KMS-11 (cell line): ENCODE measurements around the gene SORCS1.
"Not testable (repeated sequence)": the region's sequence is repeated elsewhere in the genome, so short reads cannot be mapped to it uniquely, and the experiment has no call there.

ENCODE experiments used
- H2AFZ ChIP-seq: fragments of 200-600 bp; sonication (generic); 2 replicates; pipeline ENCODE4 v1.6.1; 2016; ENCODE audit warnings: antibody characterized with exemption, mixed run types, low read depth
- H3K27ac ChIP-seq: fragments of 200-600 bp; sonication (generic); 2 replicates; pipeline ENCODE4 v1.6.1; 2016; ENCODE audit warnings: mild to moderate bottlenecking, mixed run types
- H3K27me3 ChIP-seq: fragments of 200-600 bp; sonication (generic); 2 replicates; pipeline ENCODE4 v1.6.1; 2017; ENCODE audit warnings: mild to moderate bottlenecking, low read depth, mixed run types, moderate library complexity; ENCODE audit not compliant: insufficient read depth
- H3K36me3 ChIP-seq: fragments of 200-600 bp; sonication (generic); 2 replicates; pipeline ENCODE4 v1.6.1; 2017; ENCODE audit warnings: mild to moderate bottlenecking, mixed run types; ENCODE audit not compliant: insufficient read depth
- H3K4me1 ChIP-seq: fragments of 200-600 bp; sonication (generic); 2 replicates; pipeline ENCODE4 v1.6.1; 2016; ENCODE audit warnings: mild to moderate bottlenecking, low read depth, mixed run types; ENCODE audit not compliant: poor library complexity, severe bottlenecking
- H3K4me2 ChIP-seq: fragments of 200-600 bp; sonication (generic); 2 replicates; pipeline ENCODE4 v1.7.0; 2016; ENCODE audit warnings: mild to moderate bottlenecking, mixed run types
- H3K4me3 ChIP-seq: fragments of 200-600 bp; sonication (generic); IDR thresholded peaks from 2 replicates; pipeline ENCODE4 v1.6.1; 2017; ENCODE audit warnings: low read depth, low read length, mixed read lengths; ENCODE audit not compliant: insufficient read depth
- H3K79me2 ChIP-seq: fragments of 200-600 bp; sonication (generic); 2 replicates; pipeline ENCODE4 v1.6.1; 2016; ENCODE audit warnings: low read depth, mixed run types; ENCODE audit not compliant: insufficient read depth
- H3K9ac ChIP-seq: fragments of 200-600 bp; sonication (generic); 2 replicates; pipeline ENCODE4 v1.6.1; 2016; ENCODE audit warnings: mild to moderate bottlenecking, mixed run types
- H4K20me1 ChIP-seq: fragments of 200-600 bp; sonication (generic); 2 replicates; pipeline ENCODE4 v1.6.1; 2016; ENCODE audit warnings: mild to moderate bottlenecking, mixed run types; ENCODE audit not compliant: insufficient read depth
- TF ChIP-seq, protein P1 (sequence below): fragments of 200-600 bp; sonication (generic); conservative IDR thresholded peaks from 2 replicates; pipeline ENCODE4 v1.6.1; 2017; ENCODE audit warnings: low read depth, mild to moderate bottlenecking, antibody characterized with exemption, low read length, moderate library complexity, mixed read lengths

The SORCS1 gene

DNA sequence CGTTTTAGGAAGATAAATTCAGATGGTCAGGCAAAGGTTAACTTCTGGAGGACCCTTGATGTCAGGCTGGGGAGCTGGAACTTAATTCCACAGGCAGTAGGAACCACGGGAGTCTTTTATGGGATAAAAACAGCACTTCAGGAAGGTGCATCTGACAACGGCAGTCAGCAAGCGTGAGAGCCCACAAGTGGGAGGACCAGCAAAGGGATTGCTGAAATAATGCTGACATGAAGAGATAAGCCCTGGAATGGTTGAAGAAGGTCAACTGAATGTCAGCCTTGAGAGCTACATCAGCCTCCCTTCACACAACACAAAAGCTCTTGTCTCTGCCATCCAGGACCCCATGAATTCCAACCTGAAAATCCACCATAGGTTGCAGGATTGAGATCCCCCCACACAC is 138.8 kb downstream of the SORCS1 start:
- Histone ChIP-seq H3K4me1 (no peaks in the 10 kb centered on the region), H3K27ac (no peak overlapping the region), H2AFZ (no peak overlapping the region), H3K36me3 (no peaks in the 10 kb centered on the region), H3K9ac (no peak overlapping the region), H4K20me1 (no peaks in the 10 kb centered on the region), H3K4me2 (no peak overlapping the region), H3K27me3 (no peaks in the 10 kb centered on the region), H3K4me3 (no peak overlapping the region), H3K79me2 (no peaks in the 10 kb centered on the region)
- TF ChIP-seq, protein P1, sequence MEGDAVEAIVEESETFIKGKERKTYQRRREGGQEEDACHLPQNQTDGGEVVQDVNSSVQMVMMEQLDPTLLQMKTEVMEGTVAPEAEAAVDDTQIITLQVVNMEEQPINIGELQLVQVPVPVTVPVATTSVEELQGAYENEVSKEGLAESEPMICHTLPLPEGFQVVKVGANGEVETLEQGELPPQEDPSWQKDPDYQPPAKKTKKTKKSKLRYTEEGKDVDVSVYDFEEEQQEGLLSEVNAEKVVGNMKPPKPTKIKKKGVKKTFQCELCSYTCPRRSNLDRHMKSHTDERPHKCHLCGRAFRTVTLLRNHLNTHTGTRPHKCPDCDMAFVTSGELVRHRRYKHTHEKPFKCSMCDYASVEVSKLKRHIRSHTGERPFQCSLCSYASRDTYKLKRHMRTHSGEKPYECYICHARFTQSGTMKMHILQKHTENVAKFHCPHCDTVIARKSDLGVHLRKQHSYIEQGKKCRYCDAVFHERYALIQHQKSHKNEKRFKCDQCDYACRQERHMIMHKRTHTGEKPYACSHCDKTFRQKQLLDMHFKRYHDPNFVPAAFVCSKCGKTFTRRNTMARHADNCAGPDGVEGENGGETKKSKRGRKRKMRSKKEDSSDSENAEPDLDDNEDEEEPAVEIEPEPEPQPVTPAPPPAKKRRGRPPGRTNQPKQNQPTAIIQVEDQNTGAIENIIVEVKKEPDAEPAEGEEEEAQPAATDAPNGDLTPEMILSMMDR: no peak

DNA sequence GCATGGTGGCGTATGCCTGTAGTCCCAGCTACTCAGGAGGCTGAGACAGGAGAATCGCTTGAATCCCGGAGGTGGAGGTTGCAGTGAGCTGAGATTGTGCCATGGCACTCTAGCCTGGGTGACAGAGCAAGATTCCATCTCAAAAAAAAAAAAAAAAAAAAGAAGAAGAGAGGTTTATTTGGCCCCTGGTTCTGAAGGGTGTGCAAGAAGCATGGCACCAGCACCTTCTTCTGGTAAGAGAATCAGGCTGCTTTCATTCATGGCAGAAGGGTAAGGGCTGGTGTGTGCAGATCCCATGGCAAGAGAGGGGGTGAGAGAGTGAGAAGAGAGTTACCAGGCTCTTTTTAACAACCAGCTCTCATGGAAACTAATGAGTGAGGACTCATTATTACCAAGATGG is 140.5 kb downstream of the SORCS1 start:
- H3K36me3 ChIP-seq, H2AFZ ChIP-seq, H3K27ac ChIP-seq, H3K4me1 ChIP-seq, H3K4me2 ChIP-seq, H3K9ac ChIP-seq, H3K4me3 ChIP-seq, H3K27me3 ChIP-seq, H4K20me1 ChIP-seq, H3K79me2 ChIP-seq: not testable (repeated sequence)

DNA sequence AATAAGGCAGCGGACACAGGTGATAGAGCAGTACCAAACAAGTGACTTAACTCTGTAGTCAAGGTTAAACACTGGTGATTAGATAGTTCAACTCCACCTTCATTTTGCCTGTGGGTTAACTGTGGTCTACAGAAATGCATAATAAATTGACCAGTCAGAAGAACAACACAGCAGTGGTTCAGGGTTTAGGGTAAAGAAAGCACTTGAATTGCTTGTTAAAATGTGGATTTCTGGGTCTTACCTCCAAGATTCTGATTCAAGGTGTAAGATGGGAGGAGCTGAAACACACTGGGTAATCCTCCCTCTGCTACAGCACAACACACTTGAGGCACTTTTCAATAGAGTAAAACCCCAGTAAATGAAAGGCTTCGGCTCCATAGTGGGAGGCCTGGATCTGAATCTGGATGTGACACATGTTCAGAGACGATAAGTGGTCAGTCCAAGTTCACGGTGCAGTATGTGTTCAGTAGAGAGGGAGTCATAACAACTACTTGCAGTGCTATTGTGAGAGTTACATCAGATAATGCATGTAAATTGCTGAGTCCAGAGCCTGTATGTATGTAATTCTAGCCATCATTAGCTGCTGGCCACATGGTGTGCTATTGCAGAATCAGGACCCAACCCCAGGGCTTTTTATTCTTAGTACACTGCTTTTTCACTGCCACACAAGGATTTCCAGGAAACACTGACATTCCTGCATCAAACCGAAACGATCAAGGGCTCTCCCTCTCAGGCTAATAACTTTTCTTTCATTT is 141.7 kb downstream of the SORCS1 start:
- no peak overlapping the region for H3K27ac ChIP-seq
- no peak overlapping the region for H3K4me3 ChIP-seq
- no peaks in the 10 kb centered on the region for H4K20me1 ChIP-seq
- no peaks in the 10 kb centered on the region for H3K79me2 ChIP-seq
- H3K27me3 ChIP-seq: no peaks in the 10 kb centered on the region
- no peak overlapping the region for H2AFZ ChIP-seq
- no peaks in the 10 kb centered on the region for H3K4me1 ChIP-seq
- no peak overlapping the region for H3K4me2 ChIP-seq
- TF ChIP-seq, protein P1: no peak
- H3K36me3 ChIP-seq: no peaks in the 10 kb centered on the region
- no peak overlapping the region for H3K9ac ChIP-seq

DNA sequence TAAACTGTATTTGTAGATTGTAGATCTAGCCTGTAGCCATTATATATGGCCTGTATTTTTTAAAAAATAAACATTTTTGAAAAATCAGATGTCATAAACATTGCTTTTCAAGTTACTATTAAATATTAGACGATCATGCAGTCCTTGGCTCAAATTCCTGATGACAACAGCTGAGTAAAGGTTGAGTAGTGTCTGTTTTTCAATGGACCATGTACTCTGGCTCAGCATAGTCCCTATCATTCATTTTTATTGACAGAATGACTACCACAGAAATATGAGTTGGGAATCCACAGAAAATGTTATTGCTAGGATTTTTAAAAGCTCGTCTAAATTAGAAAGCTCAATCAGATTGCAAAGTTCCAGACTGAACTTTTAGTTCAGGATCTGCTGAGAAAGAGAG is 145.4 kb downstream of the SORCS1 start:
- H3K27ac ChIP-seq: no peak overlapping the region
- no peaks in the 10 kb centered on the region for H3K36me3 ChIP-seq
- H3K27me3 ChIP-seq: no peaks in the 10 kb centered on the region
- no peak overlapping the region for H3K9ac ChIP-seq
- TF ChIP-seq, protein P1: no peak
- H4K20me1 ChIP-seq: no peaks in the 10 kb centered on the region
- H3K4me1 ChIP-seq: no peaks in the 10 kb centered on the region
- H3K4me3 ChIP-seq: no peak overlapping the region
- no peak overlapping the region for H3K4me2 ChIP-seq
- H2AFZ ChIP-seq: no peak overlapping the region
- H3K79me2 ChIP-seq: no peaks in the 10 kb centered on the region

DNA sequence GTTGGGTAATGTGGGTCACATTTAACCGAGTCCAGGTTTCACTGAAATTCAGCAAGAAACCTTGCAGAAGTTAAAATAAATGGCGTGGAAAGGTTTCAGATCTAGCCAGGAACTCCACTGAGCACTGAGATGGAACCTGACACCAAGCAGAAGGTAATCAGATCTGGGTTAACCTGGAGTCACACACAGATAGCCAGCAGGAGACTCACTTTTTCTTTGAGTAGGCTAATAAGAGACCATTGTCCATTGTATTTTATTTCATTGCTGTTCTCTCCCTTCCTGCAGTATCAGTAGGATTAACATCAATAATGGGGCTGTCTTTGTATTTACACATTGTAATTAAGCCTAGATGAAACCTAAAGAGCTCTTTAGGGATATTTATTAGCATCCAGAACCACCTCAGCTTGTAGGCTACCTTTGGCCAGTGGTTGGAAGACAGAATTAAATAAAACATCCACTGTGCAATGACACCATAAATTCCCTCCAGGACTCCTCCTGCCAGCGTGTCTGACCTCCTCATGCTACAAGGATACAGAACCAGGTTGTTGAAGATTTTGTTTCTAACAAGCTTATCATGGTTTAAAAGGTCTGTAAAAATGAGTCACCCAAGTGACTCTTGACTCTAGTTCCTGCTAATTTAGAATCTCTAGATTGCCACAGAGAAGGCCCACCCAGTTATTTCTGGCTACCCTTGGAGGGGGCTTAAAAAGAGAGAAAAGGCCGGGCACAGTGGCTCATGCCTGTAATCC is 151.1 kb downstream of the SORCS1 start:
- no peaks in the 10 kb centered on the region for H3K27me3 ChIP-seq
- H3K36me3 ChIP-seq: no peaks in the 10 kb centered on the region
- no peak overlapping the region for H3K9ac ChIP-seq
- H3K27ac ChIP-seq: no peak overlapping the region
- H3K4me3 ChIP-seq: no peak overlapping the region
- H4K20me1 ChIP-seq: no peaks in the 10 kb centered on the region
- no peaks in the 10 kb centered on the region for H3K79me2 ChIP-seq
- no peak overlapping the region for H3K4me2 ChIP-seq
- H3K4me1 ChIP-seq: no peaks in the 10 kb centered on the region
- no peak overlapping the region for H2AFZ ChIP-seq
- TF ChIP-seq, protein P1: no peak
